GM23338 (cell line): ENCODE measurements around the gene GCM1. TPM values are rescaled to one million over a fixed set of nuclear protein-coding genes. Genes with fewer than 3 reads are reported as not detected.

Experiments
- ATAC-seq: fragments of 200-7000 bp; cut with Tn5 transposase; 3 replicates; pipeline ENCODE4 v1.9.1; 2020
- DNase-seq: peaks from one replicate; pipeline ENCODE4 v3.0.0-alpha.2; 2015; ENCODE audit warnings: low spot score
- H2AFZ ChIP-seq: fragments of 200-600 bp; sonication (generic); 2 replicates; pipeline ENCODE4 v1.8.0; 2016; ENCODE audit warnings: antibody characterized with exemption, mild to moderate bottlenecking, moderate library complexity
- H3F3A ChIP-seq: fragments of 200-600 bp; sonication (generic); replicated peaks from 2 replicates; pipeline ENCODE4 v1.8.0; 2017; ENCODE audit warnings: antibody characterized with exemption, mixed run types, low read depth
- H3K27ac ChIP-seq: fragments of 200-600 bp; sonication (generic); 2 replicates; pipeline ENCODE4 v1.6.1; 2016; ENCODE audit warnings: low read depth
- H3K27me3 ChIP-seq: fragments of 200-600 bp; sonication (generic); 2 replicates; pipeline ENCODE4 v1.8.0; 2016; ENCODE audit warnings: mild to moderate bottlenecking, mixed run types, moderate library complexity; ENCODE audit not compliant: insufficient read depth
- H3K36me3 ChIP-seq: fragments of 200-600 bp; sonication (generic); 2 replicates; pipeline ENCODE4 v1.8.0; 2016; ENCODE audit warnings: mild to moderate bottlenecking; ENCODE audit not compliant: insufficient read depth
- H3K4me1 ChIP-seq: fragments of 200-600 bp; sonication (generic); 2 replicates; pipeline ENCODE4 v1.8.0; 2016; ENCODE audit warnings: mild to moderate bottlenecking, moderate library complexity; ENCODE audit not compliant: insufficient read depth
- H3K4me2 ChIP-seq: fragments of 200-600 bp; sonication (generic); 2 replicates; pipeline ENCODE4 v1.7.1; 2017; ENCODE audit warnings: mixed run types
- H3K4me3 ChIP-seq: fragments of 200-600 bp; sonication (generic); 2 replicates; pipeline ENCODE4 v1.6.1; 2016; ENCODE audit warnings: mixed run types
- H3K79me2 ChIP-seq: fragments of 200-600 bp; sonication (generic); replicated peaks from 2 replicates; pipeline ENCODE4 v1.8.0; 2017; ENCODE audit warnings: mild to moderate bottlenecking; ENCODE audit not compliant: insufficient read depth
- H3K9me2 ChIP-seq: fragments of 200-600 bp; sonication (generic); 2 replicates; pipeline ENCODE4 v1.8.0; 2017; ENCODE audit not compliant: insufficient read depth
- H4K20me1 ChIP-seq: fragments of 200-600 bp; sonication (generic); replicated peaks from 2 replicates; pipeline ENCODE4 v1.8.0; 2017; ENCODE audit warnings: mild to moderate bottlenecking; ENCODE audit not compliant: insufficient read depth
- H3K27ac Mint-ChIP-seq: 2 replicates; pipeline ENCODE4 v1.8.0; 2020; ENCODE audit warnings: inconsistent platforms, mild to moderate bottlenecking, moderate library complexity, mixed read lengths
- H3K27me3 Mint-ChIP-seq: 3 replicates; pipeline ENCODE4 v1.8.0; 2022; ENCODE audit warnings: low read depth, mild to moderate bottlenecking, moderate library complexity, mixed read lengths, inconsistent platforms; ENCODE audit not compliant: insufficient read depth, poor library complexity
- H3K36me3 Mint-ChIP-seq: 3 replicates; pipeline ENCODE4 v1.8.0; 2021; ENCODE audit warnings: low read depth, mild to moderate bottlenecking, inconsistent platforms, moderate library complexity, mixed read lengths
- H3K4me1 Mint-ChIP-seq: 3 replicates; pipeline ENCODE4 v1.8.0; 2020; ENCODE audit warnings: mild to moderate bottlenecking, inconsistent platforms, mixed read lengths
- H3K4me3 Mint-ChIP-seq: 3 replicates; pipeline ENCODE4 v1.8.0; 2021; ENCODE audit warnings: moderate library complexity, mild to moderate bottlenecking, inconsistent platforms, mixed read lengths
- H3K9me3 Mint-ChIP-seq: 3 replicates; pipeline ENCODE4 v1.8.0; 2020; ENCODE audit warnings: moderate library complexity, mild to moderate bottlenecking, inconsistent platforms, mixed read lengths
- EZH2 ChIP-seq: fragments of 200-600 bp; sonication (generic); IDR thresholded peaks from one replicate; pipeline ENCODE4 v1.8.0; 2017; ENCODE audit warnings: antibody characterized with exemption, mild to moderate bottlenecking, low read depth; ENCODE audit not compliant: unreplicated experiment
- NANOG ChIP-seq: IDR thresholded peaks from 2 replicates; pipeline ENCODE4 v1.6.1; 2016; ENCODE audit warnings: antibody characterized with exemption, borderline replicate concordance
- POLR2AphosphoS5 ChIP-seq: IDR thresholded peaks from 2 replicates; pipeline ENCODE4 v1.6.1; 2016; ENCODE audit warnings: antibody characterized with exemption, low read depth
- STAT1 ChIP-seq: IDR thresholded peaks from one replicate; pipeline ENCODE4 v1.6.1; 2016; ENCODE audit warnings: antibody characterized with exemption; ENCODE audit not compliant: unreplicated experiment
- ZNF331 ChIP-seq: fragments of 250-450 bp; sonication (Bioruptor Pico); IDR thresholded peaks from 2 replicates; pipeline ENCODE4 v1.5.0; 2020; ENCODE audit warnings: low read depth, mild to moderate bottlenecking, moderate library complexity
- polyA plus RNA-seq: library from polyadenylated mRNA; unstranded; fragments of >200 nt; fragmentation: Nextera tagmentation; extraction: Ambion mirVana; gene quantifications from 2 replicates; pipeline ENCODE4 v1.2.1, GENCODE V29; 2016
- total RNA-seq: library from RNA; depleted of rRNA; stranded (reverse); fragments of >200 nt; shearing (Covaris generic); gene quantifications from 2 replicates; pipeline ENCODE4 v1.2.3, GENCODE V29; 2014
- TF ChIP-seq, protein P1 (sequence below), 2 experiments: fragments of 200-600 bp in 1 of 2; sonication (generic) in 1 of 2; conservative IDR thresholded peaks; 2 replicates each; pipeline versions ENCODE4 v1.5.1 to v1.6.1; 2016 to 2017; ENCODE audit warnings: antibody characterized with exemption in 2 of 2, low read depth in 2 of 2, mild to moderate bottlenecking in 2 of 2, moderate library complexity in 1 of 2
- TF ChIP-seq, protein P2 (sequence below): IDR thresholded peaks from one replicate; pipeline ENCODE4 v1.6.1; 2018; ENCODE audit warnings: antibody characterized with exemption; ENCODE audit not compliant: unreplicated experiment
- TF ChIP-seq, protein P3 (sequence below): fragments of 250-450 bp; sonication (Bioruptor Pico); IDR thresholded peaks from 2 replicates; pipeline ENCODE4 v1.5.0; 2020; ENCODE audit warnings: mild to moderate bottlenecking, moderate library complexity

GCM1 gene
- total and polyA plus RNA-seq, 2 experiments from 2014 or later, result not detected

DNA sequence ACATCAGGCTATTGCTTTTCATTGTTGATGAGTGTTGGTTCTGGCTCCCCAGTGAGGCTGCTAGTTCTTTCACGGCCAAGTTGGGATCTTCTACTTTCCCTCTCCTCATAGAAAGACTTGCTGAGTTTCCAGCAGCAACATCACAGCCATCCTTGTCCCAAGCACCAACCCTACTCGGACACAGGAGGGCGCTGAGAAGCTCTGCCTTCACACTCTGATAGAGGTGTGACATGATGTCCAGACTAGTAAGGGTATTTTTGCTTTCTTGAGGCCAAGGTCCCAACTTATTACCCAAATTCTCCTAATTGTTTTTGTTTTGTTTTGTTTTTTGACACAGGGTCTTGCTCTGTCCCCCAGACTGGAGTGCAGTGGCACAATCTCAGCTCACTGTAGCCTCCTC, 3.0 kb upstream of the GCM1 start:
- H3F3A ChIP-seq, result no peaks in the 10 kb centered on the region
- H3K4me1 ChIP-seq, result no peaks in the 10 kb centered on the region
- Mint-ChIP-seq H3K27ac (no peak overlapping the region), H3K4me3 (no peak overlapping the region), H3K36me3 (no peaks in the 10 kb centered on the region), H3K9me3 (no peaks in the 10 kb centered on the region), H3K27me3 (peaks cover 3% of the 10 kb centered on the region), H3K4me1 (no peaks in the 10 kb centered on the region)
- H3K9me2 ChIP-seq, result no peaks in the 10 kb centered on the region
- H2AFZ ChIP-seq, result no peak overlapping the region
- H4K20me1 ChIP-seq, result no peaks in the 10 kb centered on the region
- ATAC-seq (peak; percentile 96), DNase-seq (peak; percentile 79)
- H3K36me3 ChIP-seq, result no peaks in the 10 kb centered on the region
- no peaks in the 10 kb centered on the region for H3K79me2 ChIP-seq
- no peak overlapping the region for H3K4me3 ChIP-seq
- H3K27me3 ChIP-seq, result no peaks in the 10 kb centered on the region
- no peak overlapping the region for H3K4me2 ChIP-seq
- H3K27ac ChIP-seq, result no peak overlapping the region
- TF ChIP-seq, protein P1, sequence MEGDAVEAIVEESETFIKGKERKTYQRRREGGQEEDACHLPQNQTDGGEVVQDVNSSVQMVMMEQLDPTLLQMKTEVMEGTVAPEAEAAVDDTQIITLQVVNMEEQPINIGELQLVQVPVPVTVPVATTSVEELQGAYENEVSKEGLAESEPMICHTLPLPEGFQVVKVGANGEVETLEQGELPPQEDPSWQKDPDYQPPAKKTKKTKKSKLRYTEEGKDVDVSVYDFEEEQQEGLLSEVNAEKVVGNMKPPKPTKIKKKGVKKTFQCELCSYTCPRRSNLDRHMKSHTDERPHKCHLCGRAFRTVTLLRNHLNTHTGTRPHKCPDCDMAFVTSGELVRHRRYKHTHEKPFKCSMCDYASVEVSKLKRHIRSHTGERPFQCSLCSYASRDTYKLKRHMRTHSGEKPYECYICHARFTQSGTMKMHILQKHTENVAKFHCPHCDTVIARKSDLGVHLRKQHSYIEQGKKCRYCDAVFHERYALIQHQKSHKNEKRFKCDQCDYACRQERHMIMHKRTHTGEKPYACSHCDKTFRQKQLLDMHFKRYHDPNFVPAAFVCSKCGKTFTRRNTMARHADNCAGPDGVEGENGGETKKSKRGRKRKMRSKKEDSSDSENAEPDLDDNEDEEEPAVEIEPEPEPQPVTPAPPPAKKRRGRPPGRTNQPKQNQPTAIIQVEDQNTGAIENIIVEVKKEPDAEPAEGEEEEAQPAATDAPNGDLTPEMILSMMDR (conservative IDR thresholded peaks at IDR 0.05; ENCODE audit: low read depth in 2 of 2), result peak; percentile 73 to 87
- TF ChIP-seq NANOG, result no peak

DNA sequence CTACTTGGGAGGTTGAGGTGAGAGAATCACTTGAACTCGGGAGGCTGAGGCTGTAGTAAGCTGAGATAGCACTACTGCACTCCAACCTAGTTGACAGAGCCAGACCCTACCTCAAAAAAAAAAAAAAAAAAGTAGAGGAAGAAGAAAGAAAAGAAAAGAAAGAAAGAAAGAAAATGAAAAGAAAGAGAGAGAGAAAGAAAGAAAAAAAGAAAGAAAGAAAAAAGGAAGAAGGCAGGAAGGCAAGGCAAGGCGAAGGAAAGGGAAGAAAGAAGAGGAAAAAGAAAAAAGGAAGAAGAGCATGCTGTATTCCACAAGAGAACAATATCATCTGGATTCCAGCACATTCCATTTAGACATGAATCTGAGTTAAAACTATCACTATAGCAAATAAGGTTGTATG, 3.8 kb downstream of the GCM1 start:
- no peaks in the 10 kb centered on the region for H3K79me2 ChIP-seq
- H3K4me1 ChIP-seq, result 0 out of 2 replicates have a peak, but pooled peaks cover 5% of the 10 kb centered on the region
- H3K9me2 ChIP-seq, result no peaks in the 10 kb centered on the region
- Mint-ChIP-seq H3K9me3 (no peaks in the 10 kb centered on the region), H3K4me3 (no peak overlapping the region), H3K27ac (no peak overlapping the region), H3K27me3 (no peaks in the 10 kb centered on the region), H3K4me1 (peaks cover 15% of the 10 kb centered on the region), H3K36me3 (no peaks in the 10 kb centered on the region)
- TF ChIP-seq, protein P1 (conservative IDR thresholded peaks at IDR 0.05; ENCODE audit: low read depth in 2 of 2), result no peak
- TF ChIP-seq, protein P2, sequence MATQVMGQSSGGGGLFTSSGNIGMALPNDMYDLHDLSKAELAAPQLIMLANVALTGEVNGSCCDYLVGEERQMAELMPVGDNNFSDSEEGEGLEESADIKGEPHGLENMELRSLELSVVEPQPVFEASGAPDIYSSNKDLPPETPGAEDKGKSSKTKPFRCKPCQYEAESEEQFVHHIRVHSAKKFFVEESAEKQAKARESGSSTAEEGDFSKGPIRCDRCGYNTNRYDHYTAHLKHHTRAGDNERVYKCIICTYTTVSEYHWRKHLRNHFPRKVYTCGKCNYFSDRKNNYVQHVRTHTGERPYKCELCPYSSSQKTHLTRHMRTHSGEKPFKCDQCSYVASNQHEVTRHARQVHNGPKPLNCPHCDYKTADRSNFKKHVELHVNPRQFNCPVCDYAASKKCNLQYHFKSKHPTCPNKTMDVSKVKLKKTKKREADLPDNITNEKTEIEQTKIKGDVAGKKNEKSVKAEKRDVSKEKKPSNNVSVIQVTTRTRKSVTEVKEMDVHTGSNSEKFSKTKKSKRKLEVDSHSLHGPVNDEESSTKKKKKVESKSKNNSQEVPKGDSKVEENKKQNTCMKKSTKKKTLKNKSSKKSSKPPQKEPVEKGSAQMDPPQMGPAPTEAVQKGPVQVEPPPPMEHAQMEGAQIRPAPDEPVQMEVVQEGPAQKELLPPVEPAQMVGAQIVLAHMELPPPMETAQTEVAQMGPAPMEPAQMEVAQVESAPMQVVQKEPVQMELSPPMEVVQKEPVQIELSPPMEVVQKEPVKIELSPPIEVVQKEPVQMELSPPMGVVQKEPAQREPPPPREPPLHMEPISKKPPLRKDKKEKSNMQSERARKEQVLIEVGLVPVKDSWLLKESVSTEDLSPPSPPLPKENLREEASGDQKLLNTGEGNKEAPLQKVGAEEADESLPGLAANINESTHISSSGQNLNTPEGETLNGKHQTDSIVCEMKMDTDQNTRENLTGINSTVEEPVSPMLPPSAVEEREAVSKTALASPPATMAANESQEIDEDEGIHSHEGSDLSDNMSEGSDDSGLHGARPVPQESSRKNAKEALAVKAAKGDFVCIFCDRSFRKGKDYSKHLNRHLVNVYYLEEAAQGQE, result no peak
- TF ChIP-seq EZH2 (no peak), ZNF331 (CRISPR knock-in tag) (no peak), POLR2AphosphoS5 (no peak), STAT1 (no peak), NANOG (no peak)
- TF ChIP-seq, protein P3, sequence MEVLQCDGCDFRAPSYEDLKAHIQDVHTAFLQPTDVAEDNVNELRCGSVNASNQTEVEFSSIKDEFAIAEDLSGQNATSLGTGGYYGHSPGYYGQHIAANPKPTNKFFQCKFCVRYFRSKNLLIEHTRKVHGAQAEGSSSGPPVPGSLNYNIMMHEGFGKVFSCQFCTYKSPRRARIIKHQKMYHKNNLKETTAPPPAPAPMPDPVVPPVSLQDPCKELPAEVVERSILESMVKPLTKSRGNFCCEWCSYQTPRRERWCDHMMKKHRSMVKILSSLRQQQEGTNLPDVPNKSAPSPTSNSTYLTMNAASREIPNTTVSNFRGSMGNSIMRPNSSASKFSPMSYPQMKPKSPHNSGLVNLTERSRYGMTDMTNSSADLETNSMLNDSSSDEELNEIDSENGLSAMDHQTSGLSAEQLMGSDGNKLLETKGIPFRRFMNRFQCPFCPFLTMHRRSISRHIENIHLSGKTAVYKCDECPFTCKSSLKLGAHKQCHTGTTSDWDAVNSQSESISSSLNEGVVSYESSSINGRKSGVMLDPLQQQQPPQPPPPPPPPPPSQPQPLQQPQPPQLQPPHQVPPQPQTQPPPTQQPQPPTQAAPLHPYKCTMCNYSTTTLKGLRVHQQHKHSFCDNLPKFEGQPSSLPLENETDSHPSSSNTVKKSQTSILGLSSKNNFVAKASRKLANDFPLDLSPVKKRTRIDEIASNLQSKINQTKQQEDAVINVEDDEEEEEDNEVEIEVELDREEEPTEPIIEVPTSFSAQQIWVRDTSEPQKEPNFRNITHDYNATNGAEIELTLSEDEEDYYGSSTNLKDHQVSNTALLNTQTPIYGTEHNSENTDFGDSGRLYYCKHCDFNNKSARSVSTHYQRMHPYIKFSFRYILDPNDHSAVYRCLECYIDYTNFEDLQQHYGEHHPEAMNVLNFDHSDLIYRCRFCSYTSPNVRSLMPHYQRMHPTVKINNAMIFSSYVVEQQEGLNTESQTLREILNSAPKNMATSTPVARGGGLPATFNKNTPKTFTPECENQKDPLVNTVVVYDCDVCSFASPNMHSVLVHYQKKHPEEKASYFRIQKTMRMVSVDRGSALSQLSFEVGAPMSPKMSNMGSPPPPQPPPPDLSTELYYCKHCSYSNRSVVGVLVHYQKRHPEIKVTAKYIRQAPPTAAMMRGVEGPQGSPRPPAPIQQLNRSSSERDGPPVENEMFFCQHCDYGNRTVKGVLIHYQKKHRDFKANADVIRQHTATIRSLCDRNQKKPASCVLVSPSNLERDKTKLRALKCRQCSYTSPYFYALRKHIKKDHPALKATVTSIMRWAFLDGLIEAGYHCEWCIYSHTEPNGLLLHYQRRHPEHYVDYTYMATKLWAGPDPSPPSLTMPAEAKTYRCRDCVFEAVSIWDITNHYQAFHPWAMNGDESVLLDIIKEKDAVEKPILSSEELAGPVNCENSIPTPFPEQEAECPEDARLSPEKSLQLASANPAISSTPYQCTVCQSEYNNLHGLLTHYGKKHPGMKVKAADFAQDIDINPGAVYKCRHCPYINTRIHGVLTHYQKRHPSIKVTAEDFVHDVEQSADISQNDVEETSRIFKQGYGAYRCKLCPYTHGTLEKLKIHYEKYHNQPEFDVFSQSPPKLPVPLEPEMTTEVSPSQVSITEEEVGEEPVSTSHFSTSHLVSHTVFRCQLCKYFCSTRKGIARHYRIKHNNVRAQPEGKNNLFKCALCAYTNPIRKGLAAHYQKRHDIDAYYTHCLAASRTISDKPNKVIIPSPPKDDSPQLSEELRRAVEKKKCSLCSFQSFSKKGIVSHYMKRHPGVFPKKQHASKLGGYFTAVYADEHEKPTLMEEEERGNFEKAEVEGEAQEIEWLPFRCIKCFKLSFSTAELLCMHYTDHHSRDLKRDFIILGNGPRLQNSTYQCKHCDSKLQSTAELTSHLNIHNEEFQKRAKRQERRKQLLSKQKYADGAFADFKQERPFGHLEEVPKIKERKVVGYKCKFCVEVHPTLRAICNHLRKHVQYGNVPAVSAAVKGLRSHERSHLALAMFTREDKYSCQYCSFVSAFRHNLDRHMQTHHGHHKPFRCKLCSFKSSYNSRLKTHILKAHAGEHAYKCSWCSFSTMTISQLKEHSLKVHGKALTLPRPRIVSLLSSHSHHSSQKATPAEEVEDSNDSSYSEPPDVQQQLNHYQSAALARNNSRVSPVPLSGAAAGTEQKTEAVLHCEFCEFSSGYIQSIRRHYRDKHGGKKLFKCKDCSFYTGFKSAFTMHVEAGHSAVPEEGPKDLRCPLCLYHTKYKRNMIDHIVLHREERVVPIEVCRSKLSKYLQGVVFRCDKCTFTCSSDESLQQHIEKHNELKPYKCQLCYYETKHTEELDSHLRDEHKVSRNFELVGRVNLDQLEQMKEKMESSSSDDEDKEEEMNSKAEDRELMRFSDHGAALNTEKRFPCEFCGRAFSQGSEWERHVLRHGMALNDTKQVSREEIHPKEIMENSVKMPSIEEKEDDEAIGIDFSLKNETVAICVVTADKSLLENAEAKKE (CRISPR knock-in tag), result no peak
- no peak overlapping the region for H2AFZ ChIP-seq
- no peaks in the 10 kb centered on the region for H3K36me3 ChIP-seq
- H3K4me3 ChIP-seq, result no peak overlapping the region
- H3F3A ChIP-seq, result no peaks in the 10 kb centered on the region
- H3K27ac ChIP-seq, result no peak overlapping the region
- H4K20me1 ChIP-seq, result no peaks in the 10 kb centered on the region
- no peak for DNase-seq
- H3K27me3 ChIP-seq, result no peaks in the 10 kb centered on the region
- no peak for ATAC-seq
- H3K4me2 ChIP-seq, result no peak overlapping the region
